Endometrial microvascular endothelial cells (primary cell): Measurements from ENCODE around the gene IFI27. TPM values are rescaled to one million over a fixed set of nuclear protein-coding genes. Genes with fewer than 3 reads are reported as not detected.

Experiments
- in situ Hi-C: cut with HindIII; loops from 2 replicates; pipeline ENCODE4 v1.10.0; 2017; ENCODE audit warnings: low sequenced_read_pairs, low pct_unique_long_range_greater_than_20kb; ENCODE audit errors: inconsistent ontology term
- total RNA-seq: library from RNA; depleted of rRNA; stranded (reverse); fragments of >200 nt; gene quantifications from one replicate; pipeline ENCODE4 v1.2.3, GENCODE V29; 2015; ENCODE audit errors: inconsistent ontology term

Gene IFI27
- total RNA-seq, 1 donor from 2014 or later = 1,781 TPM

DNA sequence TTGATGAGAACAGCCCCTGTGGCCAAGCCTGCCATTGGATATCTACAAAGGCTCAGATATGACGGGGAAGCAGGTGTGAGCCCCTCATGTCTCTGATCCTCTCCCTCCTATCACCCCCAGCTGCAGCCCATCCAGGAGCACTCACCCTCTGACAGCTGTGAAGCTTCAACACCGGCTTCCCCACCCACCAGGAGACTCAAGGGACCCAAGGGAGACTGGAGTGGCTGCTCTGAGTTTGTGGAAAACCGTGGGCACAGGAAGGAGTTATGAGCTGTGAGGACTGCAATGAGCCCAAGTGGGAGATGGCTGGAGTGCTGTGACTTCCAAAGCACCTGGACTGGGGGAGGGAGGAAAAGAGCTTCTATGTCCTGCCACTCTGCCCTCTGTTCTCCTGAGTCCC is 10.9 kb downstream of the IFI27 start:
- in situ Hi-C loops = no loop called here

DNA sequence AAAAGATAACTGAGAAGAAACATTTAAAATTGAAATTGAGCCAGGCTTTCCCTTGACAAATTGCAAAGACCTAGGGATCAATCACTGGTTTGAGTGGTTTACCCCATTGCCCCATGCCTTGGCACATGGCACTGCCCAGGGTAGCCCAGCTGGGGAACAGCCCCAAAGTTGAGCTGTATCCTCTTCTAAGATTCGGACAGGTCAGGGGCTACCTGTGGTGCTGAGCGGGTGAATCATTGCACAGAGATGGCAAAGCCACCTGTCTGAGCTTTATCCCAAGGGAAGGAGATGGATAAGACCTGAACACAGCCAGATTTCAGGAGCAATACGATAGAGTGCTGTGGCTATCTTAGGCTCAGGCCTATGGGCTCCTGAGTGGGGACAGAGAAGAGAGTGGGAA is 11.9 kb downstream of the IFI27 start:
- in situ Hi-C loops = no loop called here

DNA sequence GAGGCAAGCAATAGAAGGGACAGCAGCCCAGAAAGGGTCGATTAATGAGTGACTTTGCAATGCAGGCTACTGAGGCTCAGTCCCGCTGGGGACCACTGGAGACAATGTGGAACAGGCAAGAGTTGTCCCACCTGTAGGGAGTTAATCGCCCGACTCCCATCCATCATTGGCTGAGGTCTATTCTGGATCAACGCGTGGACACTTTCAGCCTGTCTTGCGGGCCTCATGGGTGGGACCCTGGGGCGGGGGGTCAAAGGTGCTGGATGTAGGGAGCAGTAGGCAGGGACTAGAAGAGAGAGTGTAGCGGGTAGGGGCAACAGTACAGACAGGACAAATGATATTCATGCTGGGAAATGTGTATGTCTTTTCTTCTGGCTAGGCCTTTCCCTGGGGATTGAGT is 12.8 kb downstream of the IFI27 start:
- in situ Hi-C loops = no loop called here

DNA sequence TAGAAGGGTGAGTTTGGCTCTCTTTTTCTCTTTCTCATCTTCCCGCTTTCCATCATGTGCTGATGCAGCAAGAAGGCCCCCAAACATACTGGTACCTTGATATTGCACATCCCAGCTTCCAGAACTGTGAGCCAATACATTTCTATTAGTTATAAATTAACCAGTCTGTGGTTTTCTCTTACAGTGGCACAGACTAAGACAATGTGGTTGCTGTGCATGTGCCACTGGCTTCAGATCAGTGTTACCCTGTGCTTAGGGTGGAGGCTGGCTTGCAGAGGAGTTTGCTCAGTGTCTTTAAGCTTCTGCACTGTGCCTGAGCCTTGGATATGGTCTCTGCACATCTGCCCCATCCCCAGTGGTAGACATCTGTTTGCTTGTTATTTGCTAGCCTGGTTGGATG is 13.3 kb downstream of the IFI27 start:
- in situ Hi-C loops = no loop called here

DNA sequence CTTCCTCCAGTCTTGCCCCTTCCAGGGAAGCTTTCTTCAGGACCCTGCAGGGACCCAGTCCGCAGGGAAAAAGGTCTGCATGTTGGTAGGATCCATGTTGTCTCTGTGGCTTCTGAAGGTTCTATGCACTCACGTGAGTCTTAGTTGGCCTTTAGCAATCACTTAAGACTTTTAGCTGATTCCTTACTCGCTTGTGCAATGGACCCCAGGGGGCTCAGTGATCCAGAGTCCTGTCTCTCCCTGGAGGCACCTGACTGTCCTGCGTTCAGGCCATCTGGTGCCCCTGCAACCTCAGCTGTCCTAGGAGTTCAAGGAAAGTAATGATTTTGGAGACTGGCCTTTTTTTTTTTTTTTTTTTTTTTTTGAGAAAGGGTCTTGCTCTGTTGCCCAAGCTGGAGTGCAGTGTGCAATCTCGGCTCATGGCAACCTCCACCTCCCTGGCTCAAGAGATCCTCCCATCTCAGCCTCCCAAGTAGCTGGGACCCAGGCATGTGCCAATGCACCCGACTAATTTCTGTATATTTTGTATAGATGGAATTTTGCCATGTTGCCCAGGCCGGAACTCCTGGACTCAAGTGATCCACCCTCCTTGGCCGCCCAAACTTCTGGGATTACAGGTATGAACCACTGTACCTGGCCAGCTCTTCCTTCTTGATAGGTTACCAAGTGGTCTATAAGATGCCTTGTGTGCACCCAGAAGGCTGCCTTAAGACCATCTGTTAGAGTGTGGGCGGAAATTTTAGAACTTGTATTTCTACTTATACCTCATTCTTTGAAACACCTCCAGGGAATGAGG is 14.2 kb downstream of the IFI27 start:
- in situ Hi-C loops = no loop called here

DNA sequence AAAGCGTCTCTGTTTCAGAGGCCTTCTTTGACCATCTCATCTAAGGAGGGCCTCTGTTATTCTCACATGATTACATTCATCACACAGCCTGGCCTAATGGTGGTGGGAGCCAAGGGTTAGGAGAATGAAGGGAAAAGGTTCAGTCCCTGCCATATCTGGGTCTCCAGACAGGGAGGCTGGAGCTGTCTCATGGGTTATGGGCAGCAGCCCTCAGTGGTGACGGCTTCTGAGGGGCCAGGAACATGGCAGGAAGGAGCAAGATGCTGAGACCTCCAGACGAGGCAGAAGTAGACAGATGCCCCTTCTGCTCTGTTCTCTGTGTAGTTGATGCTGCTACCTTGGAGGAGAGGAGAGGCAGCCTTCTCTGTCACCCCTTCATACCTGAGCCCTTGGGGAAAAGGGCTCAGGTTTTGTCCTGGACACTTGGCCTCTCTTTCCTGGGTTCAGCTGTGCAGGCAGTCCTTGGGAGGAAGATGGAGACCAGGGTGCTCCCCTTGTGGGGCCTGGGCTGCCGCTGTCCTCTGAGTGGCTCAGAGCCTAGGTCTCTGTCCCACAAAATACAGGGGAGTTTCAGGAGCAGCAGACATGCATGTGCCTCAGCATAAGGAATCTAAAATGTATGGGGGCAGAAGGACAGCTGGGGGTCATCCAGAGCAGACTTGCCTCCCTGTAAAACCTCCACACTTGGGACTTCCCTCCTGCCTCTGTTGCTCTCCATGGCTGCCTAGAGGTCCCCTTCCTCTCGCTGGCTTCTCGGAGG is 15.3 kb downstream of the IFI27 start:
- in situ Hi-C loops = no loop called here

DNA sequence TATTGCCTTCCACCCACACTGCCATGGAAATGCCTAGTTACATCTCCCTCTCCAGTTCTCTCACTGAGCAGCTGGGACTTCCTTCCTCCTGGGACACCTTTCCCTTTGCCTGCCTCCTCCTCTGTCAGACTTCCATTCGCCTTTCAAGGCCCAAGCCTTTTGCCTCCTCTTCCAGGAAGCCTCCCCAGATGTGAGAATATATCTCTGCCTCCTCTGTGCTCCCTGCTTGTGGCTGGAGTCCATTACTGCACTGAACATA is 15.8 kb downstream of the IFI27 start:
- in situ Hi-C loops = no loop called here

DNA sequence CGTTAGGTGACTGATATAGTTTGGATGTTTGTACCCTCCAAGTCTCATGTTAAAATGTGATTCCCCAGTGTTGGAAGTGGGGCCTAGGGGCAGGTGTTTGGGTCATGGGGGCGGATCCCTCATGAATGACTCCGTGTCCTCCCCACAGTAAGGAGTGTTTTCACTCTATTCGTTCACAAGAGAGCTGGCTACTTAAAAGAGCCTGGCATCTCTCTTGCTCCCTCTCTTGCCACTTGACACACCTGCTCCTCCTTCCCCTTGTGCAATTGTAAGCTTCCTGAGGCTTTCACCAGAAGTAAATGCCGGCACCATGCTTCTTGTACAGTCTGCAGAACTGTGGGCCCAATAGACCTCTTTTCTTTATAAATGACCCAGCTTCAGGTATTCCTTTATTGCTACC is 16.3 kb downstream of the IFI27 start:
- in situ Hi-C loops = no loop called here

DNA sequence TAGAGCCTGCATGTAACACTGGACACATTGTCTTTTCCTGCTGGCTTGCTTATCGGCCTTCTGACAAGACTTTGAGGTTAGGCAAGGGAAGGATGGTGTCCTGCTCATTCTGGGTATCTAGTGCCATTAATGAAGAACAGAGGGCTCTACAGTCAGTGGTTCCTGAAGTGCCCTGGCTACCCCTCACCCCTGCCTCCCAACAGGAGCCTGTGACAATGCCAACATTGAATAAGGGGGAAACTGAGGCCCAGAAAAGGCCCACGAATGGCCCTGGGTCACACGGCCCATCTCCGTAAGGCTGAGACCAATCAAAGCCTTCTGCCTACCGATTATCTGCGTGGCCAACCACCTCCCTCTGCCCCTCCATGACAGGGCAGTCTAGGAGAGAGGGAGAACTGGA is 16.8 kb downstream of the IFI27 start:
- in situ Hi-C loops = no loop called here

DNA sequence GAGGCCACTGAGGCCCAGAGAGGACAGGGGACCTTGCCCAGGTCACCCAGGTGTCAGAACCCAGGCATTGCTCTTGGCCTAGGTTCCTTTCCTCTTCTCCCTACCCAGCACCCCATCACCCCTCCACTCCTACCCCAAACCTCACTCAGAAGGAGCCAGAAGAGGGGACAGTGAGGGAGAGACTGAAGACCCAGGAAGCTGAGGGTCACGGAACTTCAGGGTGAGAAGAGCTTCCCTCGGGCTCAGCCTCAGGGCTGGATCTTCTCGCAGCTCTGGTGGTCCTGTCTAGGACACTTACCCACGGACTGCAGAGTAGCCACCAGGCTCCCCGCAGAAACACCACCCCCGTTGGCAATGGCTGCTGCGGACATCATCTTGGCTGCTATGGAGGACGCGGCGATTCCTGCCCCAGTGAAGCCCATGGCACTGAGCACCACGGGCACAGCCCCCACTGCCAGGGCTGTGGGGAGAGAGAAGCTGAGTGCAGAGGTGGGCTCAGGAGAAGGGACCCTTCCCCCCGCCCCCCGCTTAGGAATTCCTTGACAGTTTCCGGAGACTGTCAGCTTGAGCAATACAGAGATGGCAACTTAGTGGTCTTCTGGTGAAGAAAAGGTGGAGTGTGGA is 17.8 kb downstream of the IFI27 start:
- in situ Hi-C loops = no loop called here

DNA sequence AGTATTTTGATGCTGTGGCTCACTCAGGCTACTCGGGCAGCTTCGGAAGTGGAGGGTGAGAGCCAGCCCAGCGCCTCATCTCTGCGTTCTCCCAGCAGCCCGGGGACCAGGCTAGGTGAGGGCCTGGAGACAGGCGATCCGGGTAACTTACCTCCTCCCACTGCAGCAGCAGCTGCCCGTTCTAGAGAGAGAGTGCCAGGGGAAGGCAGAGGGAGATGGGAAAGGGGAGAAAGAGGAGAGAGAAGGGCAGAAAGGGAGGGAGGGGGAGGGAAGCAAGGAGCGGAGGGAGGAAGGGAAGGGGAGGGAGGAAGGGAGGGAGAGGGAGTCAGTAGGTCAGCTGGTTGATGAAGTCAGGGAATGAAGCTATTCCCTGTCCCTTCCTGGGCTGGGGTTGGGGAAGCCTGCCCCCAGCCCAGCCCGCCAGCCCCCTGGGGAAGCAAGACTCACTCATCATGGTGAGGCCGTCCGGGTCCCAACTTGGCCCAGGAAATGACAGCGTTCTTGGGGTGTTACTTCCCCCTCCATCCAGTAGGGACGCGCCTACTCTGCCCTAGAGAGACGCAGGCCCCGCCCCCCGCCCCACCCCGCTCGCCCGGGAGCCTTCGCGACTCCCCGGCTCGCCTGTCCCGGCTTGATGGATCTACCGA is 18.7 kb downstream of the IFI27 start, which contains the start of gene IFI27L2:
IFI27L2 (minus strand) TSS at position 494 of the 647 bp plus-strand sequence; CDS start at position 454, 40 bp downstream.
- in situ Hi-C loops = no loop called here

DNA sequence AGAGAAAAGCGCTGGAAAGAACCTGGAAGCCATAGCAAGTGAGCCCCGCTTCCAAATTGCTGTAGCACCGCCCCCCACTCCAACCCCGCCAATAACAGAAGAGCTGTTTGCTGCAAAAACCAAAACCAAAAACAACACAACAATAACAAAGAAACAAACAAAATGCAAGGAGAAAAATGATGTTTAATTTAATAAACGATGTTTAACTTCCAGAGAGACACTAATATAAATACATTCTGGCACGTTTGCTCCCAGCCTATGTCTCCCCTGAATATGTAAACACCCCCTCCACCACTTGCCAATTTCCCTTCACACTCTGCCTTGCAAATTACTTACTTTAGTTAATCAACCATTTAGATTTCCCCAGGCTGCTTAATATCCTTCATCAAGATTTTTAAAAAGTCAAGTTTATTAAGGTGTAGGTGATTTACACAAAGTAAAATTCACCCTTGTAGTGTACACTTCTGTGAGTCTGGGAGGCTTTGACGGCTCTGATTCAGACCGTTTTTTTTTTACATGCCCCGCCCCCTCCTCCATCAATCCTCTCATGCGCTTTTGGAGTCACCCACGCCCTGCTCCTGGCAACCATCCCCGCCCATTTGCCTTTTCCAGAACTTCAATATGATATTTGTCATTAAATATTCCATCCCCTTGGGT is 19.4 kb downstream of the IFI27 start:
- in situ Hi-C loops = no loop called here

DNA sequence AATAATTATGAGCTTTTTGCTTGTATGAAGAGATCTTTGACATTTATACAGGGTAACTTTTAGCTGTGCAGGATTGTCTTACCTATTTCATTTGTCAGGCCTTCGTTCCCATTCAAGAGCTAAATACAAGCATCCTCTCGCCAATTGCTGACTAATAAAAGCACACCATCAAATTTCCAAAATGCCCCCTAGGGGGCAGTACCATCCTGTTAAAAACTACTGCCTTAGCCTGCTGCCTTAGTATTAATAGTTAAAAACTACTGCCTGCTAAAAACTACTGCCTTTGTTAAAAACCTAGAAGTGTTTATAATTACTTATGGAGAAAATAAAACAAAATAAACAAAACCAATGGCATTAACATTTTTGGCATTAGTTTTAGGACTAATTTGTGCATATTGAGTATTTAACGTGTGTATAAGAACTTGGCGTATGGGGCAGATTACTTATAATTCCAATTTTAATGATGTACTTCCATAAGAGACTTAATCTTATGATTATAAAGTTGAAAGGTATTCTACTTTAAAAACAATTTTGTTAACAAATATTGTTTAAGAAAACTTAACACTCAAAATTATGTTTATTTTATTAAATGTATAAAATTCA is 21.9 kb downstream of the IFI27 start:
- in situ Hi-C loops = no loop called here

DNA sequence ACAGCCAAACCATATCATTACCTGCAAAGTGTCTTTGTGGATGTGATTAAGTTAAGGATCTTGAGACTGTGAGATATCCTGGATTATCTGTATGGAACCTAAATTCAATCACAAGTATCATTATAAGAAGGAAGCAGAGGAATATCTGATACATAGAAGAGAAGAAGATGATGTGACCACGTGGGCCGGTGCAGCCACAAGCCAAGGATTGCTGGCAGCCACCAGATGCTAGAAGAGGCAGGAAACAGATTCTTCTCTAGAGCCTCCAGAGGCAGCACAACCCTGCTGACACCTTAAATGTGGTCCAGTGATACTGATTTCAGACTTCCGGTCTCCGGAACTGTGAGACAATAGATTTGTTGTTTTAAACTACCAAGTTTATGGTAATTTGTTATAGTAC is 24.9 kb downstream of the IFI27 start:
- in situ Hi-C loops = no loop called here

DNA sequence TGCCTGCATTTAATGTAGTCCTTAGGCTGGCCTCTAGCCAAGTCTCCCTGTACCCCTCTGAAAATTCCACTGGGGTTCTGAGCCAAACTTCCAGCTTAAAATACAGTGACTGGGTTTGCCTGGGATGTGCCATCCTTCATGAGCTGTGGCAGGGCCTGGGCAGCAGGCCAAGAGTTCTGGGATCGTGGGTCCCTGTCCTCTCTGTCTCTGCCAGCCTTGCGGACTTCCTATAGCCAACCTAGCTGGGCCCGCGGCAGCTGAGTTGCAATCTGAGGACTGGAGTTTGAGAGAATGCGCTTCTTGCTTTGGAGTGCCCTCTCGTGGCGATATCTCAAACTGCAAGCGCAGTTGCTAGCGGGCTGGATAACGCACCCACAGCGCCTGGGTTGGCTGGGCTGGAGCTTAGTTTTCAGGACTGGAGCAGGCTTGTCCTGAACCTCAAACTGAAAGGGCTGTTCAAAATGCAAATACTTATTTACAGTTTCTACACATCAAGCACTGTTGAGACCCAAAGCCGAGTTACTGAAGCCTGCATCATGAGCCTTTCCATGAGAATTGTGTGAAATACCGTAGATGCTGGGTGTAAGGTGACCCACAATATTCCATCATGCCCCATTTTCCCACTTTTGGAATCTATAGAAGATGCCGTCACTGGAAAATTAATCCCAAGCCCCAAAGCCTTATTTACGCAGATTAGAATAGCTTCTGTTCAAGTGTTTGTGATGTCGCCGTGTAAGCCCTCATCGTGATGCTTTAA is 26.2 kb downstream of the IFI27 start:
- in situ Hi-C loops = no loop called here

DNA sequence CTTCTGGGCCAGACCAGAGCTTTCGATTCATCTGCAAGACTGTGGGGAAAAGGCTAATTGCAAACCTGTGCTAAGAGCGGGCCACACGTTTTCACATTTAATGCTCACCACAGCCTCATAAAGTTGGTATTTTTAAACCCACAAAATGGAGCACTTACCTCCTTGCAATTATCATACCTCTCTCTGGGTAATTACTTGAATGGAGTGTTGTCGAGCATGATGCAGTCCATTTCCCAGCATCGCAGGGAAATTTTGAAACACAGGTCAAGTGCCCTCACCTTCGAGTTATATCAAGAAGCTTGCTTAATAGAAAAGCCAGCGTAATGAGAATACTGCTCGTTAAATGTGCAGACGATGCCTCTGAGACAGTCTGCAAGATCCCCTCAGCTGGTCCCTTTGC is 27.7 kb downstream of the IFI27 start:
- in situ Hi-C loops = no loop called here

DNA sequence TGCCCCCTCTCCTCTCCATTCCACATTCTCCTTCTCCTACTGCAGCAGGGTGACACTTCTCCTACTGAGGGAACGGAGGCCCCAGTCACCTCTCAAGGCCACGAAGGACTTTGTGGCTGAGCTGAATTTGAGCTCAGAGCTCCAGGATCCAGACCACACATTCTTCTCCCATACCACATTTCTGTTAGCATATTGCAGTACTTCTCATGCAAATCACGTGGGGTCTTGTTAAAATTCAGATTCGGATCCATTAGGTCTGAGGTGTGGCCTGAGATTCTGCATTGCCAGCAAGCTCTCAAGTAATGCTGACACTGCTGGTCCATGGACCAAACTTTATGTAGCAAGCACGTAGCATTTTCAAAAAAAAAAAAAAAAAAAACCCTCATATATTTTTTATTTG is 28.5 kb downstream of the IFI27 start:
- in situ Hi-C loops = no loop called here

DNA sequence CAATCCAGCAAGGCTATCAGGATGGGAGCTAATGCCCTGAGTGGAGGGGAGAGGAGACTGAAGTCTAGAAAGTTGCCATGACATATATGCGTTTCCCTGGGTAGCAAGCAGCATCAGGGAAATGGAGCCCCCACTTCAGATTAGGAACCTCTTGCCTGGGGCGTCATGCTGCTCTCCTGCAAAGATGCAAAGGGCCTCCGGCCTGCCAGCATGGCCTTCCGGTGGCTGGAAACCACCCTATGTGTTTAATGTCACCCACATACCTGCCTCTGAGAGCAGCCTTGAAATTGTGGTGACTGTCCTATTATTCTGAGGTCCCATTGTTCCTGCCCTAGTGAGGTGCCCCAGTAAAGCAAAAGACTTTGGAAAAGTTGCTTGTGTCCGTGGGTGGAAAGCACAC is 28.9 kb downstream of the IFI27 start:
- in situ Hi-C loops = no loop called here
